Natural killer cell (primary cell): ENCODE measurements around the gene NTHL1. TPM values are rescaled to one million over a fixed set of nuclear protein-coding genes. Genes with fewer than 3 reads are reported as not detected.

Source experiments
- ATAC-seq, 3 donors: fragments of 150-1000 bp in 2 of 3; fragments of 200-7000 bp in 1 of 3; cut with Tn5 transposase; 1 replicate in 1 of 3; 2 replicates in 2 of 3; pipeline ENCODE4 v1.10.0; 2021; ENCODE audit warnings: mild to moderate bottlenecking in 2 of 3, moderate library complexity in 2 of 3
- DNase-seq, 2 donors: peaks; one replicate each; pipeline versions ENCODE4 v3.0.0 to v3.0.0-alpha.2; 2013 to 2021; ENCODE audit warnings: mixed read lengths in 1 of 2
- H3K27ac ChIP-seq: one replicate; pipeline ENCODE4 v1.5.1; 2013; ENCODE audit warnings: mild to moderate bottlenecking, low read length
- H3K27me3 ChIP-seq: one replicate; pipeline ENCODE4 v1.6.1; 2013; ENCODE audit warnings: low read length; ENCODE audit not compliant: control insufficient read depth, insufficient read depth
- H3K36me3 ChIP-seq: one replicate; pipeline ENCODE4 v1.6.1; 2013; ENCODE audit warnings: low read length; ENCODE audit not compliant: control insufficient read depth, insufficient read depth
- H3K4me1 ChIP-seq: one replicate; pipeline ENCODE4 v1.6.1; 2013; ENCODE audit warnings: low read length; ENCODE audit not compliant: control insufficient read depth, insufficient read depth
- H3K4me3 ChIP-seq: one replicate; pipeline ENCODE4 v1.5.1; 2013; ENCODE audit warnings: low read length
- H3K9me3 ChIP-seq: one replicate; pipeline ENCODE4 v1.6.1; 2013; ENCODE audit warnings: low read length; ENCODE audit not compliant: control insufficient read depth, insufficient read depth
- H3K27ac Mint-ChIP-seq, 2 donors: one replicate each; pipeline ENCODE4 v1.8.0; 2022; ENCODE audit warnings: mild to moderate bottlenecking in 2 of 2, mixed read lengths in 2 of 2, moderate library complexity in 1 of 2
- H3K27me3 Mint-ChIP-seq, 2 donors: one replicate each; pipeline ENCODE4 v1.8.0; 2022; ENCODE audit warnings: low read depth in 2 of 2, mixed read lengths in 2 of 2
- H3K36me3 Mint-ChIP-seq: one replicate; pipeline ENCODE4 v1.8.0; 2022; ENCODE audit warnings: mixed read lengths
- H3K4me1 Mint-ChIP-seq, 2 donors: one replicate each; pipeline ENCODE4 v1.8.0; 2022; ENCODE audit warnings: mixed read lengths in 2 of 2
- H3K4me3 Mint-ChIP-seq: one replicate; pipeline ENCODE4 v1.8.0; 2022; ENCODE audit warnings: mild to moderate bottlenecking, moderate library complexity, mixed read lengths
- H3K9me3 Mint-ChIP-seq, 2 donors: one replicate each; pipeline ENCODE4 v1.8.0; 2022; ENCODE audit warnings: mixed read lengths in 2 of 2
- WGBS: methylation state at CpG from one replicate; pipeline ENCODE4 v1.1.7; 2013; ENCODE audit warnings: missing lambda C conversion rate; ENCODE audit not compliant: insufficient coverage; 5-methylcytosine and 5-hydroxymethylcytosine counted together
- intact Hi-C: fragments of 100-400 bp; cut with micrococcal nuclease; formaldehyde crosslinking; loops from one replicate; pipeline ENCODE4 v1.14.2; 2022
- total RNA-seq, 4 donors: library from RNA; stranded (reverse); fragments of 120-200 nt in 1 of 4; gene quantifications; one replicate each; pipeline versions ENCODE4 v1.2.3 to v1.2.4, GENCODE V29; 2013 to 2022
- TF ChIP-seq, protein P1 (sequence below): fragments of 200-600 bp; IDR thresholded peaks from one replicate; pipeline ENCODE4 v1.8.0; 2022; ENCODE audit warnings: antibody characterized with exemption

The NTHL1 gene
- total RNA-seq, 3 donors from 2014 or later (not counting 1 experiment from before 2014, with no cell fraction given): 8.7 to 12.9 (median 9.7) TPM

DNA sequence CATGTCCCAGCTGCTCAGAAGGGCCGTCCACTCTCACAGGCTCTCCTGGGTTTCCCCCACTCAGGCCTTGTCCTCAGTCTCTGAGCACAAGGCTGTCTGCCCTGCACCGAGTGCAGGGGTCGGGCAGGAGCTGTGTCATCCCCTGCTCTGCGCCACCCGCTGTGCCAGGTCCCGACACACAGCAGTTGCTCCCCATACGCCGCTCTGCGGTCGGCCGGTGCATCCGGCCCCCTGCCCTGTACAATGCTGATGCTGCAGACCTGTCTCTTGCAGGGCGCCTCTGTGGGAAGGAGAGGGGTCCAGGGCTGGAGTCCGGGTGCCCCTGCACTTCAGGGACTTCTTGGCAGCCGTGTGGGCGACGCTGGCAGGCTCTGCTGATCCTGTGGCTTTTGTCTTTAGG is 6.3 kb upstream of the NTHL1 start:
- H3K4me1 ChIP-seq: no peaks in the 10 kb centered on the region
- intact Hi-C loops: no loop called here
- Mint-ChIP-seq H3K9me3 (no peaks in the 10 kb centered on the region), H3K27me3 (no peaks in the 10 kb centered on the region), H3K4me3 (no peak overlapping the region), H3K4me1 (peaks cover under 1 to 9% of the 10 kb centered on the region in 2 donors), H3K27ac (peak overlapping the region in 1 of 2 donors; percentile 42), H3K36me3 (no peaks in the 10 kb centered on the region)
- H3K27ac ChIP-seq: no peak overlapping the region
- H3K4me3 ChIP-seq: no peak overlapping the region
- peaks cover 43% of the 10 kb centered on the region for H3K36me3 ChIP-seq
- WGBS: 97% methylated on average over 17 of the region's 17 CpGs
- no peaks in the 10 kb centered on the region for H3K27me3 ChIP-seq
- TF ChIP-seq, protein P1, sequence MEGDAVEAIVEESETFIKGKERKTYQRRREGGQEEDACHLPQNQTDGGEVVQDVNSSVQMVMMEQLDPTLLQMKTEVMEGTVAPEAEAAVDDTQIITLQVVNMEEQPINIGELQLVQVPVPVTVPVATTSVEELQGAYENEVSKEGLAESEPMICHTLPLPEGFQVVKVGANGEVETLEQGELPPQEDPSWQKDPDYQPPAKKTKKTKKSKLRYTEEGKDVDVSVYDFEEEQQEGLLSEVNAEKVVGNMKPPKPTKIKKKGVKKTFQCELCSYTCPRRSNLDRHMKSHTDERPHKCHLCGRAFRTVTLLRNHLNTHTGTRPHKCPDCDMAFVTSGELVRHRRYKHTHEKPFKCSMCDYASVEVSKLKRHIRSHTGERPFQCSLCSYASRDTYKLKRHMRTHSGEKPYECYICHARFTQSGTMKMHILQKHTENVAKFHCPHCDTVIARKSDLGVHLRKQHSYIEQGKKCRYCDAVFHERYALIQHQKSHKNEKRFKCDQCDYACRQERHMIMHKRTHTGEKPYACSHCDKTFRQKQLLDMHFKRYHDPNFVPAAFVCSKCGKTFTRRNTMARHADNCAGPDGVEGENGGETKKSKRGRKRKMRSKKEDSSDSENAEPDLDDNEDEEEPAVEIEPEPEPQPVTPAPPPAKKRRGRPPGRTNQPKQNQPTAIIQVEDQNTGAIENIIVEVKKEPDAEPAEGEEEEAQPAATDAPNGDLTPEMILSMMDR: no peak
- ATAC-seq (peak in 1 of 3 donors; percentile 23), DNase-seq (no peak)
- no peaks in the 10 kb centered on the region for H3K9me3 ChIP-seq

DNA sequence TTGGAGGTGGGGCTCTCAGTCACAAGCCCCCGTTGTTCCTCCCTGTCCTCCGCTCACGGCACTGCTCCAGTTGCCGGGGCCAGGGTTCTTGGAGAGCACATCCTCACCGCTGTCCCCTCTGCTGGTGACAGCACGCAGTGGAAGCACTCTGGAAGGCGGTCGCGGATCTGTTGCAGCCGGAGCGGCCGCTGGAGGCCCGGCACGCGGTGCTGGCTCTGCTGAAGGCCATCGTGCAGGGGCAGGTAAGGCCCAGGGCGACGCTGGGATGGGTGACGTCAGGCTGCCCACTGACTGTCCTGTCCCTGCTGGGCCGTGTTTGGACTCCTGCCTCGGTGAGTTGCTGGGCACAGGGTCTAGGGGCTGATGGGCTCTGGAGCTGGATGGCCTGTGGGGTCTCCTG is 5.6 kb upstream of the NTHL1 start:
- intact Hi-C loops: no loop called here
- peaks cover 7 to 14% of the 10 kb centered on the region in 2 donors for H3K4me1 Mint-ChIP-seq
- Histone ChIP-seq H3K4me3 (no peak overlapping the region), H3K9me3 (no peaks in the 10 kb centered on the region), H3K27ac (no peak overlapping the region), H3K27me3 (no peaks in the 10 kb centered on the region), H3K36me3 (peaks cover 40% of the 10 kb centered on the region), H3K4me1 (peaks cover 7% of the 10 kb centered on the region)
- DNase-seq (no peak), ATAC-seq (no peak)
- no peak overlapping the region for H3K4me3 Mint-ChIP-seq
- 98% methylated on average over 21 of the region's 21 CpGs for WGBS
- H3K27me3 Mint-ChIP-seq: no peaks in the 10 kb centered on the region
- TF ChIP-seq, protein P1: no peak
- no peaks in the 10 kb centered on the region for H3K9me3 Mint-ChIP-seq
- no peaks in the 10 kb centered on the region for H3K36me3 Mint-ChIP-seq
- H3K27ac Mint-ChIP-seq: no peak overlapping the region

DNA sequence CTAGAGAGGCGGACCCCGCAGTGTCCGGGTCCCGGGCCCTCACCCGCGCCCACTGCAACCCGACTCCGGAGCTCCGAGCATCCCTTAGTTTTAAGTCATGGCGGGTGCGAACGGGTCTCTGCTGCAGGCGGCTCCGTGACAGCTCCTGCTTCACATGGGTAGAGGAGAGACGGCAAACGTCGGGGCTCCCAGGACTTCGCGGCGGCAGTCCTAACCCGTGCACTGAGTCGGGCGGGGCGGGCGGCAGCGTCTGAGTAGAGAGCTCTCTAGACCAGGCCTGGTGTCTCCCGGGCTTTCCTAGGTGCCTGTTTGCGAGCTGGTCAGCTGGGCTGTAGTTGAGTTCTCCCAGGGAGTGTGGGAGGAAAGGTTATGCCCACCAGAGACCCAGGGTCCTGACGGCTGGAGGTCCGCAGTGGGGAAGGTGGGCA is 496 bp upstream of the NTHL1 start:
- H3K36me3 ChIP-seq: peaks cover 13% of the 10 kb centered on the region
- peaks cover 14 to 28% of the 10 kb centered on the region in 2 donors for H3K4me1 Mint-ChIP-seq
- H3K9me3 ChIP-seq: no peaks in the 10 kb centered on the region
- 1% methylated on average over 30 of the region's 30 CpGs for WGBS
- TF ChIP-seq, protein P1: no peak
- DNase-seq (no peak), ATAC-seq (peak in 2 of 3 donors; percentile 28)
- H3K4me1 ChIP-seq: peaks cover 35% of the 10 kb centered on the region
- peak overlapping the region; percentile 93 for H3K4me3 Mint-ChIP-seq
- H3K27me3 Mint-ChIP-seq: no peaks in the 10 kb centered on the region
- no peaks in the 10 kb centered on the region for H3K9me3 Mint-ChIP-seq
- H3K27ac Mint-ChIP-seq: peak overlapping the region; percentile 61 to 73
- peak overlapping the region; percentile 71 for H3K4me3 ChIP-seq
- no peaks in the 10 kb centered on the region for H3K36me3 Mint-ChIP-seq
- no peak overlapping the region for H3K27ac ChIP-seq
- H3K27me3 ChIP-seq: no peaks in the 10 kb centered on the region
- intact Hi-C loops: no loop called here

DNA sequence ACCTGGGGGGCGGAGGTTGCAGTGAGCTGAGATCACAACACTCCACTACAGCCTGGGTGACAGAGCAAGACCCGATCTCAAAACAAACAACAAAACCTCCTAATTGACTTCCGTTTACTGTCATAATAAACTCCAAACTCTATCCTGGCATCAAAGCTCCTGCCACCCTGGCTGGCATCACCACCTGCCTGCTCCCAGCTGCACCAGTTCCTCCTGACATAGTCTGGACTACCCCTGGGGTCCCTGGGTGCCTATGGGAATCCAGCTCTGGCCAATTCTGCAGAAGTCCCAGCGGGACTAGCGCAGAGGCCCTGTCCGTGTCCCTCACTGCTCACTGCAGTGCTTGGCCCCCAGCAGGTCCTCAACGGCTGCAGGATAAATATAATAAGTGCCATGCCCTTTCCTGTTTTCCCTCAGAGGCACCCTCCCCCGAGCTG is 723 bp downstream of the NTHL1 start:
- Histone ChIP-seq H3K36me3 (peaks cover 7% of the 10 kb centered on the region), H3K4me1 (peaks cover 35% of the 10 kb centered on the region), H3K9me3 (no peaks in the 10 kb centered on the region), H3K27me3 (no peaks in the 10 kb centered on the region), H3K4me3 (peak overlapping the region; percentile 71), H3K27ac (no peak overlapping the region)
- DNase-seq (no peak), ATAC-seq (no peak)
- Mint-ChIP-seq H3K9me3 (no peaks in the 10 kb centered on the region), H3K27me3 (no peaks in the 10 kb centered on the region), H3K4me3 (peak overlapping the region; percentile 91), H3K27ac (peak overlapping the region in 1 of 2 donors; percentile 73), H3K4me1 (peaks cover 14 to 26% of the 10 kb centered on the region in 2 donors), H3K36me3 (no peaks in the 10 kb centered on the region)
- TF ChIP-seq, protein P1: no peak
- intact Hi-C loops: loop anchor here (1.0 kb wide), 2 partner anchors 24 to 108 kb away; partner anchors contain the start of gene TRAF7
- 34% methylated on average over 8 of the region's 8 CpGs for WGBS
